DMS79 (cell line): ENCODE measurements around the gene KLHL40.

Source experiments
- DNase-seq: peaks from one replicate; lab custom pipeline; 2025; lab: John Stamatoyannopoulos, UW

Gene KLHL40

GRCh38 chr3:42668413-42668760 lies 16.9 kb upstream of the KLHL40 start:
- DNase-seq = no peak

GRCh38 chr3:42668793-42669217 lies 16.5 kb upstream of the KLHL40 start:
- DNase-seq = no peak

- DNase-seq = no peak
Measured at GRCh38 chr3:42670051-42670576, 15.2 kb upstream of the KLHL40 start.

- DNase-seq = no peak
Measured at GRCh38 chr3:42670670-42671069, 14.7 kb upstream of the KLHL40 start.

GRCh38 chr3:42672515-42672914 lies 12.8 kb upstream of the KLHL40 start:
- DNase-seq = no peak

GRCh38 chr3:42673082-42673481 lies 12.3 kb upstream of the KLHL40 start:
- DNase-seq = no peak

DNA sequence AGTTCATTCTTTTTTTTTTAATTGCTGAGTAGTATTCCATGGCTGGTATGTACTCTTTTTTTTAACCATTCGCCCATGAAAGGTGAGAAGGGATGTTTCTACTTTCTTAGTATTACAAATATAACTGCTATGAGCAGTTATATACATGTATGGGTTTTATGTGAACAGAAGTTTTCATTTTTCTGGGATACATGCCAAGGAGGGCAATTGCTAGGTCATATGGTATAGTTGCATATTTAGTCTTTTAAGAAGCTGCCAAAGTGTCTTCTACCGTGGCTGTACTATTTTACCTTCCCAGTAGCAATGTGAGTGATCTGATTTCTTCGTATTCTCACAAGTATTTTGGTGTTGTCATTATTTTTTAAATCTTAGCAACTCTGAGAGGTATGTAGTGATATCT lies 11.2 kb upstream of the KLHL40 start:
- no peak for DNase-seq

GRCh38 chr3:42675909-42676308 lies 9.4 kb upstream of the KLHL40 start:
- DNase-seq = no peak

GRCh38 chr3:42678447-42678846 lies 6.9 kb upstream of the KLHL40 start:
- DNase-seq = no peak

DNA sequence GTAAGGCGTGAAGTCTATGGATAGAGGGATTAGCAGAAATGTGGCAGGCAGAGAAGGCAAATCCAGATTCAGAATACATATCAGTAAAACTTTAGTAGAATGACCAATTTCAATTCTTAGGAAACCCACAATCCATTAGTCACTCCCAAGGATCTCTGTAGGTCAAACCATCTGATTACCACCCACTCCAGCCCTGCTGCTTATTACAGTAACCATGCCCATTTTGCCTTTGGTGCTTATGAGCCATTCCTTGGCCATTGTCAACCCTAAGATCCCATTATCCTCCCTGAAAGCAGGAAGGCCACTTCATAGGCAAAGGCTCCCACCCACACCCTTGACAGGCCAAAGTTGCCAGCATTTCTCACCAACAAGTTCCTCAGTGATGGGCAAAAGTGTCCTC lies 5.1 kb upstream of the KLHL40 start:
- DNase-seq = no peak

GRCh38 chr3:42680806-42681205 lies 4.5 kb upstream of the KLHL40 start:
- DNase-seq = no peak

GRCh38 chr3:42681361-42682038 lies 3.8 kb upstream of the KLHL40 start:
- no peak for DNase-seq

DNA sequence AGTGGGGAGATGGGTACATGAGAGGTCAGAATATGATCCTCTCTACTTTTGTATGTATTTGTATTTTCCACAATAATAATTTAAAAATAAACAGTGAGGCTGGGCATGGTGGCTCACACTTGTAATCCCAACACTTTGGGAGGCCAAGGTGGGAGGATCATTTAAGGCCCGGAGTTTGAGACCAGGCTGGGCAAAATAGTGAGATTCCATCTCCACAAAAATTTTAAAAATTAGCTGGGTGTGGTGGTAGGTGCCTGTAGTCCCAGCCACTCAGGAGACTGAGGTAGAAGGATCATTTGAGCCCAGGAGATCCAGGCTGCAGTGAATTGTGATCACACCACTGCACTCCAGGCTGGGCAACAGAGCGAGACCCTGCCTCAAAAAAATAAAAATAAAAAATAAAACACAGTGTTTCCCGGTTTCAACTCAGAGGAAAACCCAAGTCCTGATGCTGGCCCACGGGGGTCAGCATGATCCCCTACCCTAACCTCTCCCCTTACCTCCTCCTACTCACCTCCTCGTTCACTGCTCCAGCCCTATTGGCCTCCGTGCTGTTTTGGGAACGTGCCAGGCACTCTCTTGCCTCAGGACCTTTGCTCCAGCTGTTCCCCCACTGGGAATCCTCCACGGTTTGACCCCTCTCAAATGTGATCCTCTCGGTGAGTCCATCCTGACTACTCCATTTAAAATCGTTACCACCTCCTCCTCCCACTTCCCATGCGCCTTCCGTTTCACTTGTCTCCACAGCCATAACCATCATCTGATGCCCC lies 2.9 kb upstream of the KLHL40 start:
- DNase-seq = no peak

DNA sequence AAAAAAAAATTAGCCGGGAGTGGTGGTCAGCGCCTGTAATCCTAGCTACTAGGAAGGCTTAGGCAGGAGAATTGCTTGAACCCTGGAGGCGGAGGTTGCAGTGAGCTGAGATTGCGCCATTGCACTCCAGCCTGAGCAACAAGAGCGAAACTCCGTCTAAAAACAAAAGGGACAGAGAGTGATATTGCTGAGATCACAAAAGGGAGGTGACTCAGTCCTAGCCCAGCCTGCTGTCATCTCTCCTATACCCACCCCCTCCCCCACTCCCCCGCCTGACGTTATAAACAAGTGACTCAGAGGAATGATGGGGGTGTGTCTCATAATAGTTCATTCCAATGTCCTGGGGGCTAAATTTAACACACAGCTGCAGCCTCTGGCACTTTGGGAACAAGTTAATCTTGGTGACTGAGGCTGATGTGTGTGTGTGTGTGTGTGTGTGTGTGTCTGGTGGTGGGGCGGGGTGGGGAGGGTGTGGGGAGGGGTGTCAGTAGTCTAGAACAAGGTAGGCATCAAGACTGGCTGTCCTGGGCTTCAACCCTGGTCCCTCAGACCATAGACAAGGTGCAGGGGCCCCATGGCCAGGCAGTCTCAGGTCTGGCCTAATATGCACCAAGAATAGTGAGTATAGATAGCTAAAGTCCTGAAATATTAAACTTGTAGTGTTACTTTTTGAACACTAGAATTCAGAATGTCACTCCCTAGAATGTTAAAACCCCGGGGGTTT lies 1.3 kb upstream of the KLHL40 start:
- DNase-seq = no peak

DNA sequence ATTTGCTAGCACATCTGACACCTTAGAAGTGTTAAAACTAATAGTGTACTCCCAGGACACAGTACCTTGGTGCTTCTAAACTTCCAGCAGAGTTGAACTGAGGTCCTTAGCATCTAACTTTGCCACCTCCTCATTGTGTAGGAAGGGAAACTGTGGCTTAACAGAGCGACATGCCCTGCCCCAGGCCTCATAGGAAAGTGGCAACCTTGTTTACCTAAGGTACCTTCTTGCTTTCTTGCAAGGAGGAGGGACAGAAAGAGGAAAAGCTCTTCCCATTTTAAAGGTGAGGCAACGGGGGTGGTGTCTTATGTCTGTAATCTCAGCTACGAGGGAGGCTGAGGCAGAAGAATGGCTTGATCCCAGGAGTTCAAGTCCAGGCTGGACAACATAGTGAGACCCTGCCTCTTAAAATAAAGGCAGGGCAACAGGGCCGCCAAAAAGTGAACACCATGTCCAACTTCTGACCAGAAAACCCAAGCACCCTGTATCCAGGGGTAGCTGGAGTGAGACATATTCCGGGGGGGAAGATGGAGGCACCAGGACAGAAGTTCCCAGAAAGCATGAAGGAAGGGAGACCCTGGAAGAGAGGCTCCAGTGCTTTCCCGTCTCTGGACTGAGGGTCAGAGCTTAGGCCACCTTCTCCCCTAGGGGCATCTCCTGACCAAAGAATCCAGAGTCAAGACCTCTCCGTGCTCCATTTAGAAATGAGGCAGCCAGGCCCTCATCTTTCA lies 540 bp upstream of the KLHL40 start:
- no peak for DNase-seq

- DNase-seq = no peak
Measured at GRCh38 chr3:42685891-42686820, 819 bp downstream of the KLHL40 start.

DNA sequence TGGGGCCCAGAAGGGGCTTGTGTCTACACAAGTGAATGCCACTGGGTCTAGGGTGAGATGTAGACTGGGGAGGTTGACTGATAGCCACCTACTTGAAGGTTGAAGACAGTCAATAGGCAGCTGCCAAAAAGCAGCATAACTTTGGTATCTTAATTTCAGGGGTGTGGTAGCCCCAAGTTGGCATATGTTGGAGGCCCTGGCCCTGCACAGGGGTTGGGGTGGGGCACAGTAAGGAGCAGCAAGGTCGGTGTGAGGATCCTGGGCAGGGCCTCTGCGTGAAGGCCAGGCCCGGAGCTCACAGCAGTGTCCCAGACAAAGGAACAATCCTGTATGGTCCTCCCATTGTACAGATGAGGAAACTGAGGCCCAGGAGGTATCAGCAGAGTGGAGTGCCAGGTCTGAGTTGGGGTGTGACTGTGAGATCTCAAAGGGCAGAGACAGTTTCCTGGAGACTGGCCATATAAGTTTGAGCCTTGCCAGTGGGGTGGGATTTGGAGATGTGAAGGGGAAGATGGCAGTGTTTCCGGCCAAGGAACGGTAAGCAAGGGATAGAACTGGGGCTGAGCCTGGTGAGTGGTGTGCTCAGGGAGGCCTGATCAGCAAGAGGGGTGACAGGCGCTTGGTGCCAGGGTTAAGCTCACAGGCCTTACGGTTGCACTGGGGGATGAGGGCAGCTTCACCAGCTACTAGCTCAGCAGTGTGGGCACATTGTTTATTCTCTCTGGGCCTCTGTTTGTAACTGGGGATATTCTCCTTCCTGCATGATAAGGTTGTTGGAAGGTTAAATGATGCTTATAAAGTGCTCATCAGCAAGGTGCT lies 1.7 kb downstream of the KLHL40 start:
- DNase-seq = no peak

- no peak for DNase-seq
Measured at GRCh38 chr3:42688016-42688415, 2.7 kb downstream of the KLHL40 start.

GRCh38 chr3:42688487-42689420 lies 3.4 kb downstream of the KLHL40 start:
- no peak for DNase-seq
